T-helper 2 cell treated with Interferon-gamma antibody and Interleukin-4, amounts not matched to agents 100 ng/mL and 5 ng/mL, for 36 hours (primary cell): ENCODE measurements around the gene MGAT5. TPM values are rescaled to one million over a fixed set of nuclear protein-coding genes. Genes with fewer than 3 reads are reported as not detected.

Experiments used
- intact Hi-C: fragments of 100-400 bp; cut with micrococcal nuclease; formaldehyde crosslinking; loops from one replicate; pipeline ENCODE4 v1.15.1; 2023
- total RNA-seq: library from RNA; stranded (reverse); gene quantifications from 2 replicates; pipeline ENCODE4 v1.2.3, GENCODE V29; 2022

Gene MGAT5
- total RNA-seq, 1 donor from 2014 or later: 18.6 TPM

GRCh38 chr2:134440336-134440909 is 186.6 kb downstream of the MGAT5 start:
- intact Hi-C loops: no loop called here

GRCh38 chr2:134441153-134441863 is 187.4 kb downstream of the MGAT5 start:
- intact Hi-C loops: no loop called here

- intact Hi-C loops: no loop called here
Measured at GRCh38 chr2:134443814-134444480, 190.1 kb downstream of the MGAT5 start.

GRCh38 chr2:134445116-134445515 is 191.2 kb downstream of the MGAT5 start:
- intact Hi-C loops: no loop called here

GRCh38 chr2:134445985-134446382 is 192.1 kb downstream of the MGAT5 start:
- intact Hi-C loops: no loop called here

GRCh38 chr2:134446383-134447017 is 192.6 kb downstream of the MGAT5 start:
- intact Hi-C loops: no loop called here

- intact Hi-C loops: no loop called here
Measured at GRCh38 chr2:134447669-134448068, 193.8 kb downstream of the MGAT5 start.

- intact Hi-C loops: no loop called here
Measured at GRCh38 chr2:134448650-134449049, 194.8 kb downstream of the MGAT5 start.

GRCh38 chr2:134449157-134449556 is 195.3 kb downstream of the MGAT5 start:
- intact Hi-C loops: no loop called here

GRCh38 chr2:134449751-134450513 is 196.1 kb downstream of the MGAT5 start:
- intact Hi-C loops: no loop called here

GRCh38 chr2:134451347-134451630 is 197.4 kb downstream of the MGAT5 start:
- intact Hi-C loops: loop anchor here (1.0 kb wide), 2 partner anchors 332 to 447 kb away; no protein-coding TSS in a partner anchor

- intact Hi-C loops: no loop called here
Measured at GRCh38 chr2:134452042-134452733, 198.3 kb downstream of the MGAT5 start.

- intact Hi-C loops: no loop called here
Measured at GRCh38 chr2:134453476-134453875, 199.6 kb downstream of the MGAT5 start.

GRCh38 chr2:134453973-134454372 is 200.1 kb downstream of the MGAT5 start:
- intact Hi-C loops: no loop called here

GRCh38 chr2:134454426-134454825 is 200.6 kb downstream of the MGAT5 start:
- intact Hi-C loops: no loop called here

- intact Hi-C loops: no loop called here
Measured at GRCh38 chr2:134454931-134455330, 201.1 kb downstream of the MGAT5 start.

- intact Hi-C loops: no loop called here
Measured at GRCh38 chr2:134455426-134455825, 201.6 kb downstream of the MGAT5 start.

GRCh38 chr2:134457353-134457752 is 203.5 kb downstream of the MGAT5 start:
- intact Hi-C loops: no loop called here

GRCh38 chr2:134457765-134458472 is 204.0 kb downstream of the MGAT5 start:
- intact Hi-C loops: no loop called here

- intact Hi-C loops: no loop called here
Measured at GRCh38 chr2:134458473-134458853, 204.6 kb downstream of the MGAT5 start.
